HG02678 (cell line): Measurements from ENCODE around the gene SMC6.

Source experiments
- ATAC-seq: cut with Tn5 transposase; IDR thresholded peaks from one replicate; pipeline ENCODE4 v1.9.1; 2021; ENCODE audit warnings: mild to moderate bottlenecking, moderate library complexity; ENCODE audit not compliant: unreplicated experiment

Gene SMC6

DNA sequence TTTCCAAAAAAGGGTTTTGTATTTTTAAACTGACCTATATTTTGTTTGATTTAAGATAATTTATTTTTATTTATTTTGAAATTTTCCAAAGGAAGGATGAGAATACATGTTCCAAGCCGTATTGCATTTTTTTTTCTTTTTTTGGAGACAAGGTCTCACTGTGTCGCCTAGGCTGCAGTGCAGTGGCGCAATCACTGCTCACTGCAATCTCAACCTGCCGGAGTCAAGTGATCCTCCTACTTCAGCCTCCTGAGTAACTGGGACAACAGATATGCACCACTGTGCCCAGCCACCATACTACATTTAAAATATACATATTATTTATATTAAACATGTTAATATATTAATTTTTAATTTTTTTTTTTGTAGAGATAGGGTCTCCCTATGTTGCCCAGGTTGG is 15.3 kb upstream of the SMC6 start:
- no peak for ATAC-seq

DNA sequence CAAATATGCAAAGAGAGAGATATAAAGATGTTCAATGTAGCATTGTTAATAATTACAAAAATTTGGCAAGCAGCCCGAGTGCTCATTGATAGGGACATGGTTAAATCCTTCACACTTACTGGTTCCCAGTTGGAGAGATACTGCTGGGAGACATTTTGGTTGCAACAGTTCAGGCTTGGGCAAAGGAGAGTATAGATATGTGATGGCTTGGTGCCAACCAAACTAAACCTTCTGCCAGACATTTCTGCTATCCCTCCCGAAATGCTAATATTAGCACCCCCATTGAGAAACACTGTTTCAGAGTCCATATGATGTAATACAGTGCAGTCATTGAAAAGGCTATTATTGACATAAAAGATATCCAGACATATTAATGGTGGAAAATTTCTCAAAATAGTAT is 11.8 kb upstream of the SMC6 start:
- no peak for ATAC-seq

DNA sequence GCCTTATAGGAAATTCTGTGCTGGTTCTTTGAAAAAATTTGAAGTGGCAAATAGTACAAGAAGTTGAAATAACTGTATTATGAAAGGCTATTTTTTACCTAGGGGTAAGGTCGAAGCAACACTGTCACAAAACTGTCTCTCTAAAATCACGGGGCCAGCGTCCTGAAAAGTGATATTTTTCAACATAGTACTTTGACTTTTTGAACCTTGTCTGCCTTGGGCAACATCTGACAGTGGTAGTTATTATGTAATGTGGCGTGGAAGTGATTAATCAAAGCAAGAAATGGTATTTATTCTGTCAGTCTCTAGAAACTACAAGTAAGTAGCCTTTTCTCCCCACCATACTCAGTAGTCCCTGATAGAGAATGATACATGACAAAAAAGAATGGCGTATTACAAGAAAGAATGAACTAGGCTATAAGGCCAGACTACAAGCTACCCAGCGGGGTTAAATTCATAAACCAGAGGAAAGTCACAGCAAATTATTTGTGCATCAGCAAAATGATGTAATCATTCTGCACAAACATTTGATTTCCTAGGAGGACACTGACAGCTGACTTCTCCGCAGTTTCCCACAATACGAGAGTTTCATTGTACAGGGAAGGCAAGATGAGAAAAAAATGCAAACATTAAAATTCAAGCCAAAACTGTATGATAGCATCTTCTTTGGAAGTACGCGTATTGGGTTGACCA is 10.2 kb upstream of the SMC6 start:
- ATAC-seq, result no peak

DNA sequence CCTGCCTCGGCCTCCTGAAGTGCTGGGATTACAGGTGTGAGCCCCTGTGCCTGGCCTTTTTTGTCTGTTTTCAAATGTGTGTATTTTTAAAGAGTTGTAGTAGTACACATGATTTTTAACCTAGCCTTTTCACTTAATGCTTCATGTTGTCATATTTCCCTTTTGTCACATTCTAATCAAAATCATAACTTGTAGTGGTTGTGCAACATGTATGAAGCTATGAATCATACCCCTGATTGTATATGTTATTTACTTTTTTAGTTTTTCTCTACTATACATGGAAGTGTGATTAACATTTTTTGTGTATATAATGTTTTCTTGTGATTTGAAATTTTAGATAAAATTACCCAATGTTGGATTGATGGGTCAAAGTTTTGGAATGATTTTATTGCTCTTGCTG is 8.8 kb upstream of the SMC6 start:
- ATAC-seq, result no peak

DNA sequence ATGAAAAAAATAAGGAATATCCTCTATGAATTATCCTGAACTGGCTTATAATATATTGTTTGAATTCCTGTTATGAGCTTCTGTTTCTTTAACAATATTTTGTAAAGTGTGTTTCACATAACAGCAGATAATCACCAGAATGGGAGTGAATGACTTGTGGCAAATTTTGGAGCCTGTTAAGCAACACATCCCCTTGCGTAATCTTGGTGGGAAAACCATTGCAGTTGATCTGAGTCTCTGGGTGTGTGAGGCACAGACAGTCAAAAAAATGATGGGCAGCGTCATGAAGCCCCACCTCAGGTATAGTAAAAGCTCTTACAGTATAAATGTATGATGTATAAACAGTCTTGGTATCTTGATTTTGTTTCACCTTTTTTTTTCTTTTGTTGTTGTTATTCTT is 6.2 kb upstream of the SMC6 start:
- ATAC-seq, result no peak

DNA sequence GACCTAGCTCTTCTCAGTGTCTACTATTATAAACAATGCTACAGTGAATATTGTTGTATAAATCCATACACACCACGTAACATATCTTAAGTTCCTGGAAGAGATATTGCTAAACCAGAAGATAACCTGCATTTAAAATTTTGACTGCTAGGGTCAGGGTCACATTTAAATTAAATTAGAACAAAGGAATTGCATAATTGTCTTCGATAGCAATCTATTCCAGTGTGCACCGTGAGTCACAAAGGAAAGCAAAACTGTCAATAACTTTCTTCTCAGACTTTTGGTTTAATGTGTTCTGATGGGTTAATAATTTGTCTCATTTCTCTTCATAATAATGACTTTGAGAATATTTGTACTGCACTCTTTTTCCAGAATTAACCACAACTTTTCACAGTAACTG is 4.5 kb upstream of the SMC6 start:
- no peak for ATAC-seq

DNA sequence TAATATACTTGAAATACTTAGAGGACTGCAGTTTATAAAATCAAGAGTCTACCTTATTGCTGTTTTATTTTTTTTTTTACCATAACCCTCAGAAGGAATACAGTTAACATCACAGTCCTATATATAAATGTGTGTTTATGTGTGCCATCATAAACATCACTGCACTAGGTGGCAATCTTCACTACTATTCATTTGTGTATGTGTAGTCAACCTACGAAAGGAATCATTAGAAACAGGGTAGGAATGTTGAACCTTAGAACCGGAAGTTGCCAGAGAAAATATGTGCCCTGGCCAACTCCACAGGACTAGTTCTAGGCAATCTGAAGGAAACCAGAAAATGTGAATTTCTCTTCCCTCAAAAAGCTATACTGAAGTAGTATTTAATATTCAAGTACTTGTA is 3.7 kb upstream of the SMC6 start:
- ATAC-seq, result no peak

DNA sequence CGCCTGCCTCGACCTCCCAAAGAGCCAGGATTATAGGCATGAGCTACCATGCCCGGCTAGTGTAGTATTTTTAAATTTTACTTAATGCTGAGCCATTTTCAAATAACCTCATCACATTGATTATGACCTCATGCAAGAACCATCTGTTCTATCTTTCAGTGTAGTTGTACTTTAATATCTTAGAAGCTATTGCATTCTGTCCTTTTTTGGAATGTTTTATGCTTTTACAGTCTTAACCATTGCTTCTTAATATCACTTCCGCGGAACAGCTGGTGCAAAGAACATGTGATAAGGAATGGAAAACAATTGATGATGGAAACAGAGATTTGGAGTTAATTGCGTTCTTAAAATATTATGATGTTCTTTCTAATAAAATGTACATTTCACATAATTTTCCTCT is 3.1 kb upstream of the SMC6 start:
- ATAC-seq, result no peak

DNA sequence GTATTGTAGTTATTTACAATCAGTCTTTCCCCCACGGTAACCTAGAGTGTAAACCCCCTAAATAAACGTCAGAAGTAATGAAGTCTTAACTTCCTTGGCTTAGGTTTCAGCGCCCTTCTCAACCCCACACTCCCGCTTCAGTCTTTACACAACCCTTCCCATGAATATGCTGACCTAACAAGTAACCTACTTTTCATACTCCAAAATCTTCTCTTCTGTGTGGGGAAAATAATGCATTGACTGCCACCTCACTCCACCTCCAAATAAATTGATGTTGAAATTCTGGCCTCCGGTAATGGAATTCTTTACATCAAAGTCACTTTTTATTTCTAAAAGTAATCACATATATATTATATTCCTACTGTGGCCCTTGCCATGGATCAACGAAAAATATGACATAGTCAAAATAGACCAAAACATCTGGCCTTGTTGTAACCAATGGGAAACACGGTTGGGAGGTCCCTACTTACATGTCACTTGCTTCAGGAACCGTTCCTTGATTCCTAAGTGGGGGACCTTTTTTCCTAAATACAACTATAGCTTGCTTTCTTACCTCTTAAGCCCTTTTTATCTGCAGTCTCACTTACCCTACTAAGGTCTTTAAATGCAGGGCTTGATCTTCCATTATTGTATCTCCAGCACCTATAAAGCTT is 1.3 kb upstream of the SMC6 start:
- ATAC-seq, result no peak

DNA sequence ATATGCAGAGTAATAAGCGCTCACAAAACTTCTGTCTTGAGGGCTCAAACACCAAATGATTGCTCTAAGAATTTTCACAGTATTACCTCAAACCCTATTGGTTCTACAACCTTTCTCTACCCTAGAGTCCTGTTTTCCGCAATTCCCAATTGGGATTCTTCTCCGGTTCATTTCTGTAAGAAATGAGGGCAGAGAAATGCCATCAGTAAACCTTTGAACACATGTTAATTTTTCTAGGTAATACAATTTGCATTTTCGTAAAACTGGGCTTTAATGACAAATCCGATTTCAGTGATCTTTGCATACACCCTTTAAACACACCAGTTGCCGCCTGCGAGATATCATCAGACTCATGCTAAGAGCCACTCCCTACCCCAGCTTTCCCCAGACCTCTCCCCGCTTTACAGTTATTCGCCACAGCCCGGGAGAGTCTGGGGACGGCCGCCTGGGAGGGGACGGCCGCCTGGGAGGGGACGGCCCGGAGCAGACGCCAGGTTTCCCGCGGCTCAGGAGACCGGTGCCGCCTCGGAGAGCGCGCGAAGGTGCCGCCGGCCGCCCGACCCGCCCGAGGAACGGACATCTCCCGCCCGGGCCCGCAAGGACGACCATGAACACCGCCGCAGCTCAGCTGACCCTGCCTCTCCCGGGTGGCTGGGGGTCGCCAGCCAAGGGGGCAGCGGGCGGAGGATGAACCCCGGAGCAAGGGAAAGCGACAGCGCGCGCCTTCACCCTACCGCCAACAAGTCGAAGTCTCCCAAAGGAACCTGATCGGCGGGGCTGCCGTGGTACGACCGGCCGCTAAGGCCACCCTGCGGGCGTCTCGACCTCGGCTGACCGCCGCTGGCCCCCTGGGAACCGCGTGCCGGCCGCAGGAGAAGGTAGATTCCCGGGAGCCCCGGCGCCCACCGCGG is 463 bp downstream of the SMC6 start:
- peak; percentile 30 for ATAC-seq

DNA sequence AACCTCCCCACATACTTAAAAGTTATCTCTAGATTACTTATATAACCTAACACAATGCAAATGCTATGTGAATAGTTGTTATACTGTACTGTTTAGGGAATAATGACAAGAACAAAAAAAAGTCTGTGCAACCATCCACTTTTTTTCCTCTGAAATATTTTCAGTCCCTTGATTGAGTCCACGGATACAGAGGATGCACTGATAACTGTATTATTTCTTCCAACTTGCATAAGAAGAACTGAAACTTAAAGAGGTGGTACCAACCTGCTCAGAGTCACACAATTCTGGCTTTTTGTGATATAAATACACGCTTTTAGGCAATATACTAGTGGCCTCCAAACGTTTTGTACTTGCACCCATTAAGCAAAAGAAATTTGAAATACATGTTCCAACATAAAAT is 1.4 kb downstream of the SMC6 start:
- ATAC-seq, result peak; percentile 10

DNA sequence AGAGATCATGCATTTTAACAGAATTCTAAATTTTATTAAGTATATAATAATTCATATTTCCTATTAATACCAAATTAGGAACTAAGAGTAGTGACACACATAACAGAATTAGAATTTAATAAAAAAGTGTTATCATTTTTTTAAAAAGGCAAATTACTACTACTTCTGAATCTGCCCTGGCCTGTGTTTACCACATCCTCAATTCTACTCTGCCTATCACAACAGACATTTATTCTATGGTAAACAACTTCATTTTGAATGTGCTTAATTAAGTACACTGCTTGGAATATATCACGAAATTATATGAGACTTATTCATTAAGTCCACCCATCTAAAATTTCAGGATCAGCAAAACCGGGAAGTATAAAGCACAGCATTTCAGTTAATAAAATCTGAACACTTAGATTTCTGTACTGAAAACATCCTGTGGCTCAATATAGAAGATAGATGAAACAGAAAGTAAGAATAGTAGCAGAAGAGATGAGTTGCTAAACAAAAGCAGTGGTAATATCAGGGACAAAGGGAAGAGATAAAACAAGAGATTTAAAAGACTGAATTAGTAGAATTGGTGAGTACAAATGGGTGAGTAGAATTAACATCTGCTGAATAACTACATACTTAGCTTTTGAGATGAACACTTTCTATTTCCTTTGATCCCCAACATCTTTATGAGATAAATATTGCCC is 3.7 kb downstream of the SMC6 start:
- peak; percentile 26 for ATAC-seq

DNA sequence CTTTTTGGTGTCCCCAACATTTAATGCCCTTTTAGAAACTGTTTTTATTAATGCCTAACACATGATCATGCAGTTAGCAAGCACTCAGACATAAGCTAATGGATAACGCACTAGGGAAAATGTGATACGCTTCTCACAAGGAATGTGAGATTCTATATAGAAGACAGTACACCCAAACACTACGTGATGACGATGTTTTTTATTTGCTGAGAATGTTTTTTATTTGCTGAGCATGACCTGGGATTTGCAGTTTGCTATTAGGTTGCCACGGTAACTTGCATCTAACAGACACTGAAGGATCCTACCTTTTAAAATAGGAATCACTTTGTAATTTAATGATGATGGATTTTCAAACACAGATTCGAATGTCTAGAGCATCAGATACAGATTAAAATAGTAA is 4.9 kb downstream of the SMC6 start:
- ATAC-seq, result no peak

DNA sequence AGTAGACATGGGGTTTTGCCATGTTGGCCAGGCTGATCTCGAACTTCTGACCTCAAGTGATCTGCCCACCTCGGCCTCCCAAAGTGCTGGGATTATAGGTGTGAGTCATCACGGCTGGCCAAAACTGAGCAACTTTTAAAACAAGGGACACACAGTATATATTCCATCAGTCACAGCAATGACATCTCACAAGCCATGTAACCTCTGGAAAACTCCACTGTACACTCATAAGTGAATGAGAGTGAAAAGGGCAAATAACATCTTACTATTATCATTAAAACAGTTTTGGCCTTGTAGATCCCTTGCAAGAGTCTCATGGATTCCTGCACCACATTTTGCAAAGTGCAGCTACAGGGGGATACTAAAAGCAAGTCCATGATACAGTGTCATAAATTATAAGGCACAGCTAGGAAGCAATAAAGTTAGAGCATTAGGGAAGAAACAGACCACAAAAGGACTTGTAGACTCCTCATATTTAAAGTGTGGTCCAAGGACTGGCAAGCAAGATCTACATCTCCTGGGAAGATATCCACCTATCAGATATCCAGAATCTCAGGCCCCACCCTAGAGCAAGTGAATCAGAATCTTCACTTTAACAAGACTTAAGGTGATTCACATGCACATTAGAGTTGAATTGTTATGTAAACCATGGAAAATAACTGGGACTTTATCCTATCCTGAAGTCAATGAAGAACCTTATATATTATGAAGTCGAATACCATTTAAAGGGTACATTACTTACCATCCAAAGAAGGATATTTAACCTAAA is 5.7 kb downstream of the SMC6 start:
- no peak for ATAC-seq

DNA sequence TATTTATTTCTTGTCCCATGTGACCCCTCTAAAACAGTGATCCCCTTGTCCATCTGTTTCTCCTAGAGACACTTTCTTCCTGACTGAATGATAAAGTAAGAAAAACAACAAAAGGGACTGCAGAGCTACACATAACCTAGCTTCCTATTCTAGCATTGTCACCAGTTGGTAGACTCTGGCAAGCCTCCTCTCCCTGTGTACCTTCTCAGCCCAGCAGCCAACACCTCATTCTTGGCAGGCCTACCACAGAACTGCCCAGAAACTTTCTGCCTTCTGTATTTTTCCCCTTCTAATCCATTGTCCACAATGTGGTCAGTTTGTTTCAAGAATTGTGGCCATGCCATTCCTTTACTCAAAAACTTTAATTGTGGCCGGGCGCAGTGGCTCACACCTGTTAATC is 13.4 kb downstream of the SMC6 start:
- no peak for ATAC-seq

DNA sequence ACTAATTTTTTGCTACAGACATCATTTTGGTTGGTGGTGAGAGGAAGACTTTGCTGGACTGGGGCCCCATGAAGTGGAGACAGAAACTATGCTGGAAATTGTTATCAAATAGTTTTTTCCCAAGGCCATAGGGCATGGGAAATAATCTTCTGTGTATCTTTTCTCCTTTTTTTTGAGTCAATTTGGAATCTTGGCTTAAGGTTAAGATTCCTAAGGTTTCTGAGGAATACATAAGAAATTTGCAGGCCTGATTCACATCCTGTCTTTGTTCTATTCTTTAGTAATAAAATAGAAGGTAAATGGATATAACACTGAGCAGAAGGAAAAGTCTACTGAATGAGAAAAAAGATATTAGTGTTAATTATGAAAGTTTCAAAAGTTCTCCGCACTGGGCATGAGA is 16.6 kb downstream of the SMC6 start:
- ATAC-seq, result no peak

DNA sequence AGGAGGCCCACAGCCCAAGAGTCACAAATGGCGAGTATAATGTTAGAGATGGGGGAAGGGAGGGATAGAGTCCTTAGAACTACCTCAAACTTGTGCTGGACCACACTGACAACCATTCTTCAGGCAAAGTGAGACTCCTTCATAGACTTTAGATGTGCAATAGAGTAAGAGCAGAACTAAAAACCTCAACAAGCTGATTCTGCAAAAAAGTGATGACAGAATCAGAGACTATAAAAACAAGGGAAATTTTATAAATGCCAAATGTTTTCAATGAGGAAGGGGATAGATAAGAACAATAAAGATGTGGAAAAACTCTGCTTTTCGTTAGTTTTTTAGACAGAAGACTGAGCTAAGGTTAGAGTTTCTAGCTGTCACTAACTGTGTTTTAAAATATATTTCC is 17.7 kb downstream of the SMC6 start:
- no peak for ATAC-seq

DNA sequence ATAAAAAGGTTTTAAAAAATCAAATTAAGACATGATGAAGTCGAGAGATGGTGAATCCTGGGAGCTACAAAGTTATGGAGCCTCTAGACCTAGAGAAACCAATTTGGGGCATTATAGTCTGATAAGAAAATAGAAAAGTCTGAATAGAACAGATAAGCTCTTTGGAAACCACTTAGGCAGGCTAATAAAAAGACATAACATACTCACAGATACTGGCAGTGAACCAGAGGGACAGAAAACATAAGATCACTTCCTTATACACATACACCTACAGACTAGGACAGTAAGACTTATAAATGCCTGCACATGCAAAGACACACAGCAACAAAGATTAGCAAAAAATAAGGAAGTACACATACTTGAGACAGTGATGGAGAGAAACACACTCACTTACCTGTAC is 20.0 kb downstream of the SMC6 start:
- ATAC-seq, result no peak

DNA sequence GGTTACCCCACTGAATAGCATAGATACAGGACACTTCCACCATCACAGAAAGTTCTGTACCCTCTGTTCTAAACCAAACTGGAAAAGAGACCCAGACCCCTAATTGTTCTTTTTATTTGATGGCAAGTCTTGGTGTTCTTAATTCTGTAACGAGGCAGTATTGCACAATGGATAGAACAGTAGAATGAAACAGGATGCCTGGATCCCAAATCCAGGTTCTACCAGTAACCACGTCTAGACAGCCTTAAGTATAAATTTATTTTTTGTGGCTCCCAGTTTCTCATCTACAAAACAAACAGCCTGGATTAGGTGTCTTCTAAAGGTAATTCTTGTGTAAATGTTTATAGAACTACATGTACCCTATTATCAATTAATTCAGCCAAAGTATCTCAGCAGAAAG is 23.7 kb downstream of the SMC6 start:
- ATAC-seq, result no peak

DNA sequence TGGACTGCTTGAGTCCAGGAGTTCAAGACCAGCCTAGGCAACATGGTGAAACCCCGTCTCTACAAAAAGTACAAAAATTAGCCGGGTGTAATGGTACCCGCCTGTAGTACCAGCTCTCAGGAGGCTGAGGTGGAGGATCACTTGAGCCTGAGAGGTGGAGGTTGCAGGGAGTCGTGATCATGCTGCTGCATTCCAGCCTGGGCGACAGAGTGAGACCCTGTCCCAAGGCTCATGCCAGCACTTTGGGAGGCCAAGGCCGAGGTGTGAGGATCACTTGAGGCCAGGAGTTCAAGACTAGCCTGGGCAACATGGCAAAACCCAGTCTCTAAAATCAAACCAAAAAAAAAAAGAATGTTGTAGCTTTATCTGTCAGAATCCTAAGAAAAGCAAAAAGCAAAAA is 25.4 kb downstream of the SMC6 start:
- ATAC-seq, result no peak
